Ishikawa (cell line): ENCODE results near the gene CEACAM20.

ENCODE experiments used
- CEBPB ChIP-seq: IDR thresholded peaks from 2 replicates; pipeline ENCODE4 v1.6.1; 2012
- CREB1 ChIP-seq: IDR thresholded peaks from 2 replicates; pipeline ENCODE4 v1.6.1; 2012; ENCODE audit warnings: low read depth
- EGR1 ChIP-seq: IDR thresholded peaks from 2 replicates; pipeline ENCODE4 v1.6.1; 2012
- EP300 ChIP-seq: IDR thresholded peaks from 2 replicates; pipeline ENCODE4 v1.6.1; 2012; ENCODE audit warnings: borderline replicate concordance
- FOXM1 ChIP-seq: IDR thresholded peaks from 2 replicates; pipeline ENCODE4 v1.6.1; 2012; ENCODE audit warnings: low read depth, borderline replicate concordance
- NFIC ChIP-seq: IDR thresholded peaks from 2 replicates; pipeline ENCODE4 v1.6.1; 2012
- RAD21 ChIP-seq: IDR thresholded peaks from 2 replicates; pipeline ENCODE4 v1.6.1; 2012; ENCODE audit warnings: low read depth
- TAF1 ChIP-seq: IDR thresholded peaks from 2 replicates; pipeline ENCODE4 v1.6.1; 2012; ENCODE audit warnings: low read depth, mild to moderate bottlenecking
- TCF12 ChIP-seq: IDR thresholded peaks from 2 replicates; pipeline ENCODE4 v1.6.1; 2012; ENCODE audit warnings: low read depth
- TEAD4 ChIP-seq: IDR thresholded peaks from 2 replicates; pipeline ENCODE4 v1.6.1; 2012
- YY1 ChIP-seq: IDR thresholded peaks from 2 replicates; pipeline ENCODE4 v1.6.1; 2012; ENCODE audit warnings: low read depth
- ZBTB7A ChIP-seq: IDR thresholded peaks from 2 replicates; pipeline ENCODE4 v1.6.1; 2012; ENCODE audit warnings: low read depth
- TF ChIP-seq, protein P1 (sequence below): IDR thresholded peaks from 2 replicates; pipeline ENCODE4 v1.6.1; 2012
- TF ChIP-seq, protein P2 (sequence below): IDR thresholded peaks from 2 replicates; pipeline ENCODE4 v1.6.1; 2012; ENCODE audit warnings: low read depth, mild to moderate bottlenecking
- TF ChIP-seq, protein P3 (sequence below): IDR thresholded peaks from 2 replicates; pipeline ENCODE4 v1.6.1; 2012

CEACAM20 gene

DNA sequence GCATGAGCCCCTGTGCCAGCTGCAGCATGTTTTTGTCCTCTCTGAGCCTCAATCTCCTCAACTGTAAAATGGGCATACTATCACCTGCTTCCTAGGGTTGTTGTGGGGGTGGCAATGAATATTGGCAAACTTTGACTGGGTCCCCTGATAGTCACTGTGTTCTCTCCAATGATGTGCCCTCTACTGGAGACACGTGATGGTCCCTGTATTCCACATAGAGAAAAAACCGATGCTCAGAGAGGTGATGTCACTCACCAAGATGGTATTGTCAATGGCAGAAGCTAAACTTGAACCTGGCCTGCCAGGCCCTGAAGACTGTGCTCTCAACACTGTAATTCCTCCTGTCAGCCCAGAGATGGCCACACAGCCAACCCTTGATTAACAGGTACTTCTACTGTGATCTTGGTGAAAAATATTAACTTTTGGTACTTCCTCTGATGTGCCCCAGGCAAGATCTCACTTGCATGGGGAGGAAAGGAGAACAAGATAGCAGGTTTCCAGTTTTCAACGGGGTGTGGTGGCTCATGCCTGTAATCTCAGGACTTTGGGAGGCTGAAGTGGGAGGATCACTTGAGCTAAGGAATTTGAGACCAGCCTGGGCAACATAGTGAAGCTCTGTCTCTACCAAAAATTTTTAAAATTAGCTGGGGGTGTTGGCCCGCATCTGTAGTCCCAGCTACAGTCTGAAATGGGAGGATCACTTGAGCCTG is 3.6 kb downstream of the CEACAM20 start:
- no peak for TF ChIP-seq TAF1
- TF ChIP-seq TEAD4 = no peak
- TF ChIP-seq EGR1 = no peak
- no peak for TF ChIP-seq FOXM1
- no peak for TF ChIP-seq YY1
- no peak for TF ChIP-seq CEBPB
- TF ChIP-seq, protein P1, sequence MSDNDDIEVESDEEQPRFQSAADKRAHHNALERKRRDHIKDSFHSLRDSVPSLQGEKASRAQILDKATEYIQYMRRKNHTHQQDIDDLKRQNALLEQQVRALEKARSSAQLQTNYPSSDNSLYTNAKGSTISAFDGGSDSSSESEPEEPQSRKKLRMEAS = no peak

DNA sequence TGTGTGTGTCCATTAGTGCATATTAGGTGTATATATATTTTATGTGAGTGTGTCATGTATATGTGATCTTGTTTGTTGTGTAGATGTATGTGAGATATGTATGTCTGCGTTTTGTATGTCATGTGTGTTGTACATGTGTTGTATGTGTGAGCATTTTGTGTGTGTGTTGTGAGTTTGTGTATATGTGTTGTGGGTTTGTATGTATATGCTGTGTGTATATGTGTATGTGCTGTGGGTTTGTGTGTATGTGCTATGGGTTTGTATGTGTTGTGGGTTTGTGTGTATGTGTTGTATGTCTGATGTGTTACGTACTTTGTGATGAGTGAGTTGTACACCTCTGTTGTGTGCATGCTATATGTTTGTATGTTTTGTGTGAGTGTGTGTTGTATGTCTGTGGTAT is 8.1 kb downstream of the CEACAM20 start:
- TF ChIP-seq EP300 (no peak), NFIC (no peak), TCF12 (no peak), TAF1 (no peak), FOXM1 (no peak), ZBTB7A (no peak), CEBPB (no peak), CREB1 (no peak), TEAD4 (no peak), EGR1 (no peak), RAD21 (no peak), YY1 (no peak)
- TF ChIP-seq, protein P2, sequence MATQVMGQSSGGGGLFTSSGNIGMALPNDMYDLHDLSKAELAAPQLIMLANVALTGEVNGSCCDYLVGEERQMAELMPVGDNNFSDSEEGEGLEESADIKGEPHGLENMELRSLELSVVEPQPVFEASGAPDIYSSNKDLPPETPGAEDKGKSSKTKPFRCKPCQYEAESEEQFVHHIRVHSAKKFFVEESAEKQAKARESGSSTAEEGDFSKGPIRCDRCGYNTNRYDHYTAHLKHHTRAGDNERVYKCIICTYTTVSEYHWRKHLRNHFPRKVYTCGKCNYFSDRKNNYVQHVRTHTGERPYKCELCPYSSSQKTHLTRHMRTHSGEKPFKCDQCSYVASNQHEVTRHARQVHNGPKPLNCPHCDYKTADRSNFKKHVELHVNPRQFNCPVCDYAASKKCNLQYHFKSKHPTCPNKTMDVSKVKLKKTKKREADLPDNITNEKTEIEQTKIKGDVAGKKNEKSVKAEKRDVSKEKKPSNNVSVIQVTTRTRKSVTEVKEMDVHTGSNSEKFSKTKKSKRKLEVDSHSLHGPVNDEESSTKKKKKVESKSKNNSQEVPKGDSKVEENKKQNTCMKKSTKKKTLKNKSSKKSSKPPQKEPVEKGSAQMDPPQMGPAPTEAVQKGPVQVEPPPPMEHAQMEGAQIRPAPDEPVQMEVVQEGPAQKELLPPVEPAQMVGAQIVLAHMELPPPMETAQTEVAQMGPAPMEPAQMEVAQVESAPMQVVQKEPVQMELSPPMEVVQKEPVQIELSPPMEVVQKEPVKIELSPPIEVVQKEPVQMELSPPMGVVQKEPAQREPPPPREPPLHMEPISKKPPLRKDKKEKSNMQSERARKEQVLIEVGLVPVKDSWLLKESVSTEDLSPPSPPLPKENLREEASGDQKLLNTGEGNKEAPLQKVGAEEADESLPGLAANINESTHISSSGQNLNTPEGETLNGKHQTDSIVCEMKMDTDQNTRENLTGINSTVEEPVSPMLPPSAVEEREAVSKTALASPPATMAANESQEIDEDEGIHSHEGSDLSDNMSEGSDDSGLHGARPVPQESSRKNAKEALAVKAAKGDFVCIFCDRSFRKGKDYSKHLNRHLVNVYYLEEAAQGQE = no peak
- TF ChIP-seq, protein P1 = no peak
- TF ChIP-seq, protein P3, sequence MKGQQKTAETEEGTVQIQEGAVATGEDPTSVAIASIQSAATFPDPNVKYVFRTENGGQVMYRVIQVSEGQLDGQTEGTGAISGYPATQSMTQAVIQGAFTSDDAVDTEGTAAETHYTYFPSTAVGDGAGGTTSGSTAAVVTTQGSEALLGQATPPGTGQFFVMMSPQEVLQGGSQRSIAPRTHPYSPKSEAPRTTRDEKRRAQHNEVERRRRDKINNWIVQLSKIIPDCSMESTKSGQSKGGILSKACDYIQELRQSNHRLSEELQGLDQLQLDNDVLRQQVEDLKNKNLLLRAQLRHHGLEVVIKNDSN = no peak

DNA sequence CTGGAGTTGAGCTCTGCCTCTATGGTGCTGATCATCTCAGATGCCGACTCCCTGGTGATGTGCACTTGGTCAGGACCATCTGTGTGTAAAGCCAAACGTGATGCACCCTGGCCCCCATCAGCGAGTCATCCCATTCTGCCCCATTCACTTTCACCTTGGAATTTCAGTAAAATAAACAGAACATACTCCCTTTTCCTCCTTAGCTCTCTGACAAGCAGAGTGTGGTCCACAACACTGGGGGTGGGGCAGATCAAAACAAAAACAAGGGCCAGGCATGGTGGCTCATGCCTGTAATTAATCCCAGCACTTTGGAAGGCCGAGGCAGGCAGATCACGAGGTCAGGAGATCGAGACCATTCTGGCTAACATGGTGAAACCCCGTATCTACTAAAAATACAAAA is 12.3 kb downstream of the CEACAM20 start:
- no peak for TF ChIP-seq TEAD4
- no peak for TF ChIP-seq TAF1
- TF ChIP-seq YY1 = no peak
- no peak for TF ChIP-seq FOXM1
- no peak for TF ChIP-seq ZBTB7A
- TF ChIP-seq CEBPB = no peak
- TF ChIP-seq TCF12 = no peak

DNA sequence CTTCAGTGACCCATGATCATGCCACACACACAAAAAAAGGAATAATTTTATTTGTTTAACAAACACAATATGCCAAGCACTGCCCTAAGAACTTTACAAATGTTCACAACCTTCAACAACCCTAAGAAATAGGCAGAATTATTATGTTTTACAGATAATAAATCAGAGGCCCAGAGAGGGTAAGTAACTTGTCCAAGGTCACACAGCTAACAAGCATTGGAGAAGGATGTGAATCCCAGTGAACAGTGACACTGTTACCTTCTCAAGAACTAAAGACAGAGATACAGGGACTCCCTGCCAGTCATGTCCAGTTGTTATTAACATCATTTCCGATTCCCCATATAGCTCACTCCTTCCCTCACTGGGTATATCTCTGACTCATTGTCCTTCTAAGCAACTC is 13.6 kb downstream of the CEACAM20 start:
- no peak for TF ChIP-seq ZBTB7A
- TF ChIP-seq, protein P2 = no peak
- TF ChIP-seq TCF12 = no peak
- no peak for TF ChIP-seq EP300
- TF ChIP-seq YY1 = no peak
- no peak for TF ChIP-seq TEAD4
- TF ChIP-seq EGR1 = no peak
- no peak for TF ChIP-seq CREB1
- TF ChIP-seq, protein P1 = no peak
- no peak for TF ChIP-seq CEBPB
- TF ChIP-seq, protein P3 = no peak
- TF ChIP-seq TAF1 = no peak
- TF ChIP-seq FOXM1 = no peak
- TF ChIP-seq NFIC = no peak
- no peak for TF ChIP-seq RAD21

DNA sequence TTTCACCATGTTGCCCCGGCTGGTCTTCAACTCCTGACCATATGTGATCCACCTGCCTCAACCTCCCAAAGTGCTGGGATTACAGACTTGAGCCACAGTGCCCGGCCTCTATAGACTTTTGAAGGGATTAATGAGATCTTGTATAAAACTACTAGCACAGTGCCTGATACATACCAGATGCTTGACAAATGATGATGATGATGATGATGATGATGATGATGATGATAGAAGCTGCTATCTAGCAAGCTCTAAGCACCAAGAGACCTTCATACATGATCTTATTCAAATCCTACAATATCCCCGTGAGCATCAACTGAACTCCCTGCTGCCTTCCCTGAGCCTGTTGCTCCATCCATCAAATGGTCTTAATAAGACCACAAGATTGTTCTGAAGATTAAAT is 14.4 kb downstream of the CEACAM20 start:
- no peak for TF ChIP-seq YY1
